ENCODE results near the gene ASIC1.

The ASIC1 gene

GRCh38 chr12:50052544-50052943 is 4.9 kb upstream of the ASIC1 start:
- no peak for TF ChIP-seq CTCF (IDR thresholded peaks at IDR 0.05; ENCODE audit: borderline replicate concordance, control extremely low read depth, extremely low read depth, insufficient read depth, missing control alignments)
- DNase-seq (ENCODE audit: low spot score), result no peak
- in situ Hi-C loops (cut with MboI; ENCODE audit: low sequenced_read_pairs, unreplicated experiment), result loop anchor here (10.0 kb wide), 1 partner anchor 78 kb away; the partner anchor contains the start of gene AQP6

- no peak for TF ChIP-seq CTCF (IDR thresholded peaks at IDR 0.05; ENCODE audit: borderline replicate concordance, control extremely low read depth, extremely low read depth, insufficient read depth, missing control alignments)
- in situ Hi-C loops (cut with MboI; ENCODE audit: low sequenced_read_pairs, unreplicated experiment), result loop anchor here (10.0 kb wide), 1 partner anchor 78 kb away; the partner anchor contains the start of gene AQP6
- DNase-seq (ENCODE audit: low spot score), result no peak
Measured at GRCh38 chr12:50052964-50053363, 4.4 kb upstream of the ASIC1 start.

- no peak for DNase-seq (ENCODE audit: low spot score)
- in situ Hi-C loops (cut with MboI; ENCODE audit: low sequenced_read_pairs, unreplicated experiment), result loop anchor here (10.0 kb wide), 1 partner anchor 79 kb away; the partner anchor contains the start of gene AQP6
- TF ChIP-seq CTCF (IDR thresholded peaks at IDR 0.05; ENCODE audit: borderline replicate concordance, control extremely low read depth, extremely low read depth, insufficient read depth, missing control alignments), result no peak
Measured at GRCh38 chr12:50053583-50053982, 3.8 kb upstream of the ASIC1 start.

GRCh38 chr12:50055831-50056638 is 1.4 kb upstream of the ASIC1 start:
- peak; percentile 97 for TF ChIP-seq CTCF (IDR thresholded peaks at IDR 0.05; ENCODE audit: borderline replicate concordance, control extremely low read depth, extremely low read depth, insufficient read depth, missing control alignments)
- in situ Hi-C loops (cut with MboI; ENCODE audit: low sequenced_read_pairs, unreplicated experiment), result loop anchor here (10.0 kb wide), 1 partner anchor 81 kb away; the partner anchor contains the start of gene AQP6
- DNase-seq (ENCODE audit: low spot score), result peak; percentile 86

- no peak for TF ChIP-seq CTCF (IDR thresholded peaks at IDR 0.05; ENCODE audit: borderline replicate concordance, control extremely low read depth, extremely low read depth, insufficient read depth, missing control alignments)
- DNase-seq (ENCODE audit: low spot score), result no peak
- in situ Hi-C loops (cut with MboI; ENCODE audit: low sequenced_read_pairs, unreplicated experiment), result loop anchor here (10.0 kb wide), 1 partner anchor 82 kb away; the partner anchor contains the start of gene AQP6
Measured at GRCh38 chr12:50056639-50056976, 788 bp upstream of the ASIC1 start.

GRCh38 chr12:50057896-50058670 is 687 bp downstream of the ASIC1 start:
- in situ Hi-C loops (cut with MboI; ENCODE audit: low sequenced_read_pairs, unreplicated experiment), result loop anchor here (10.0 kb wide), 1 partner anchor 83 kb away; the partner anchor contains the start of gene AQP6
- TF ChIP-seq CTCF (IDR thresholded peaks at IDR 0.05; ENCODE audit: borderline replicate concordance, control extremely low read depth, extremely low read depth, insufficient read depth, missing control alignments), result no peak
- DNase-seq (ENCODE audit: low spot score), result no peak
